Hepatocyte (in vitro differentiated cells): ENCODE measurements around the gene SIGLEC12.

Experiments
- EZH2 ChIP-seq: fragments of 200-600 bp; sonication (generic); IDR thresholded peaks from 2 replicates; pipeline ENCODE4 v1.6.1; 2016; ENCODE audit warnings: antibody characterized with exemption, mild to moderate bottlenecking, borderline replicate concordance
- EZH2phosphoT487 ChIP-seq: fragments of 200-600 bp; sonication (generic); IDR thresholded peaks from one replicate; pipeline ENCODE4 v1.6.1; 2018; ENCODE audit warnings: antibody characterized with exemption, mild to moderate bottlenecking, low read depth, moderate library complexity; ENCODE audit not compliant: unreplicated experiment, severe bottlenecking
- TF ChIP-seq, protein P1 (sequence below): fragments of 200-600 bp; sonication (generic); IDR thresholded peaks from 2 replicates; pipeline ENCODE4 v1.5.1; 2016; ENCODE audit warnings: antibody characterized with exemption, mild to moderate bottlenecking; ENCODE audit not compliant: poor library complexity

DNA sequence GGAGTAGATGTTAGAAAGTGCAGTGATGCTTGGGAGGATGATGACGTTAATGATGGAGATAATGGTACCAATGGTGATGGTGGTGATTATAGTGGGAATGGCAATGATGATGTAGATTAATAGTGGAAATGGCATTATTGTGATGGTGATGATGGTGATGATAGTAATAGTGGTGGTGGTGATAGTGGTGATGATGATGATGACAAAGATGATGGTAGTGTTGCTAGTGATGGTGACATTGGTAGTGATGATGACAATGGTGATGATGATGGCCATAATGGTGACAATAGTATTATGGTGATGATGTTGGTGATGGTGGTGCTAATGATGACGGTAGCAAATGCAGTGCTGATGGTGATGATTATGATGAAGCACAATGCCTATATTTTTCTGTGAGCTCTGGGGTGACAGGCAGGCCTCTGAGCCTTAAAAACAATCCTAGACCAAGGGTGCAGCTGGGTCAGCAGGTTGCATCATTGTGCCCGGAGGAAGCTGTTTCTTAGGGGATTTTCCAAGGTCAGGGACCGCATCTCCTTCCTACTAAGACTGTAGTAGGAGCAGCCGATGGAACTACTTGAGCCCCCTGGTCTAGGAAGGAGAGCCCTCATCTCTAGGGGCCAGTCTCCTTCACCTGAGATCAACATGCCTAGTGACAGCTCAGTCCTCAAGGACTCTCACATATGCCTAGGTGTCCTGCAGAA, 15.5 kb downstream of the SIGLEC12 start:
- TF ChIP-seq, protein P1, sequence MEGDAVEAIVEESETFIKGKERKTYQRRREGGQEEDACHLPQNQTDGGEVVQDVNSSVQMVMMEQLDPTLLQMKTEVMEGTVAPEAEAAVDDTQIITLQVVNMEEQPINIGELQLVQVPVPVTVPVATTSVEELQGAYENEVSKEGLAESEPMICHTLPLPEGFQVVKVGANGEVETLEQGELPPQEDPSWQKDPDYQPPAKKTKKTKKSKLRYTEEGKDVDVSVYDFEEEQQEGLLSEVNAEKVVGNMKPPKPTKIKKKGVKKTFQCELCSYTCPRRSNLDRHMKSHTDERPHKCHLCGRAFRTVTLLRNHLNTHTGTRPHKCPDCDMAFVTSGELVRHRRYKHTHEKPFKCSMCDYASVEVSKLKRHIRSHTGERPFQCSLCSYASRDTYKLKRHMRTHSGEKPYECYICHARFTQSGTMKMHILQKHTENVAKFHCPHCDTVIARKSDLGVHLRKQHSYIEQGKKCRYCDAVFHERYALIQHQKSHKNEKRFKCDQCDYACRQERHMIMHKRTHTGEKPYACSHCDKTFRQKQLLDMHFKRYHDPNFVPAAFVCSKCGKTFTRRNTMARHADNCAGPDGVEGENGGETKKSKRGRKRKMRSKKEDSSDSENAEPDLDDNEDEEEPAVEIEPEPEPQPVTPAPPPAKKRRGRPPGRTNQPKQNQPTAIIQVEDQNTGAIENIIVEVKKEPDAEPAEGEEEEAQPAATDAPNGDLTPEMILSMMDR, result no peak
- TF ChIP-seq EZH2, result no peak
- no peak for TF ChIP-seq EZH2phosphoT487
